GM23338 (cell line): ENCODE measurements around the gene WDR26.

Experiments
- CTCF ChIP-seq, 2 experiments: fragments of 200-600 bp in 1 of 2; sonication (generic) in 1 of 2; conservative IDR thresholded peaks; 2 replicates each; pipeline versions ENCODE4 v1.5.1 to v1.6.1; 2016 to 2017; ENCODE audit warnings: antibody characterized with exemption in 2 of 2, low read depth in 2 of 2, mild to moderate bottlenecking in 2 of 2, moderate library complexity in 1 of 2
- JUNB ChIP-seq: IDR thresholded peaks from one replicate; pipeline ENCODE4 v1.6.1; 2016; ENCODE audit warnings: antibody characterized with exemption; ENCODE audit not compliant: unreplicated experiment
- POLR2AphosphoS5 ChIP-seq: IDR thresholded peaks from 2 replicates; pipeline ENCODE4 v1.6.1; 2016; ENCODE audit warnings: antibody characterized with exemption, low read depth

- TF ChIP-seq JUNB (no peak), CTCF (conservative IDR thresholded peaks at IDR 0.05; ENCODE audit: low read depth in 2 of 2) (no peak), POLR2AphosphoS5 (no peak)
Observed at GRCh38 chr1:224407571-224408293, 26.9 kb downstream of the WDR26 start.
